GM21717 (cell line): ENCODE data around the gene ALG14.
"Not testable (repeated sequence)": the region's sequence is repeated elsewhere in the genome, so short reads cannot be mapped to it uniquely, and the experiment has no call there.

ENCODE experiments used
- ATAC-seq: cut with Tn5 transposase; IDR thresholded peaks from one replicate; pipeline ENCODE4 v1.9.1; 2021; ENCODE audit warnings: mild to moderate bottlenecking, moderate library complexity; ENCODE audit not compliant: unreplicated experiment

Gene ALG14

GRCh38 chr1:95088303-95088702 lies 15.6 kb upstream of the ALG14 start:
- no peak for ATAC-seq

- peak; percentile 58 for ATAC-seq
These were observed 14.3 kb upstream of the ALG14 start for GRCh38 chr1:95086949-95087533.

- ATAC-seq: no peak
These were observed 12.6 kb upstream of the ALG14 start for GRCh38 chr1:95085376-95085775.

GRCh38 chr1:95084317-95085176 lies 11.8 kb upstream of the ALG14 start:
- ATAC-seq: peak; percentile 65

- ATAC-seq: no peak
These were observed 8.1 kb upstream of the ALG14 start for GRCh38 chr1:95080879-95081278.

GRCh38 chr1:95080446-95080845 lies 7.7 kb upstream of the ALG14 start:
- no peak for ATAC-seq

GRCh38 chr1:95076034-95076433 lies 3.3 kb upstream of the ALG14 start:
- no peak for ATAC-seq

- ATAC-seq: no peak
These were observed 695 bp upstream of the ALG14 start for GRCh38 chr1:95073446-95073845.

- no peak for ATAC-seq
These were observed 634 bp downstream of the ALG14 start for GRCh38 chr1:95072117-95072516.

- ATAC-seq: no peak
These were observed 1.2 kb downstream of the ALG14 start for GRCh38 chr1:95071539-95071938.

GRCh38 chr1:95069710-95070093 lies 3.0 kb downstream of the ALG14 start:
- no peak for ATAC-seq

GRCh38 chr1:95068956-95069709 lies 3.6 kb downstream of the ALG14 start:
- ATAC-seq: no peak

- no peak for ATAC-seq
These were observed 5.2 kb downstream of the ALG14 start for GRCh38 chr1:95067568-95067967.

GRCh38 chr1:95067062-95067461 lies 5.7 kb downstream of the ALG14 start:
- no peak for ATAC-seq

- ATAC-seq: no peak
These were observed 11.2 kb downstream of the ALG14 start for GRCh38 chr1:95061445-95062006.

- no peak for ATAC-seq
These were observed 13.8 kb downstream of the ALG14 start for GRCh38 chr1:95058974-95059373.

- no peak for ATAC-seq
These were observed 15.4 kb downstream of the ALG14 start for GRCh38 chr1:95057351-95057750.

GRCh38 chr1:95049935-95050334 lies 22.8 kb downstream of the ALG14 start:
- no peak for ATAC-seq

GRCh38 chr1:95048317-95048716 lies 24.4 kb downstream of the ALG14 start:
- no peak for ATAC-seq

GRCh38 chr1:95047624-95048023 lies 25.1 kb downstream of the ALG14 start:
- not testable (repeated sequence) for ATAC-seq

- no peak for ATAC-seq
These were observed 26.4 kb downstream of the ALG14 start for GRCh38 chr1:95046359-95046758.
